HG03108 (cell line): ENCODE measurements around the gene MUCL1.

Source experiments
- ATAC-seq: cut with Tn5 transposase; IDR thresholded peaks from one replicate; pipeline ENCODE4 v1.9.1; 2021; ENCODE audit warnings: moderate library complexity; ENCODE audit not compliant: unreplicated experiment

The MUCL1 gene

GRCh38 chr12:54891717-54892478 is 37.6 kb downstream of the MUCL1 start:
- no peak for ATAC-seq
